Measurements from ENCODE around the gene GALNT18. TPM values are rescaled to one million over a fixed set of nuclear protein-coding genes. Genes with fewer than 3 reads are reported as not detected.

Gene GALNT18
- total and polyA plus RNA-seq, 2 donors (not counting 3 experiments of a cell fraction or from before 2014, with no cell fraction given): 0.17 to 0.18 TPM

DNA sequence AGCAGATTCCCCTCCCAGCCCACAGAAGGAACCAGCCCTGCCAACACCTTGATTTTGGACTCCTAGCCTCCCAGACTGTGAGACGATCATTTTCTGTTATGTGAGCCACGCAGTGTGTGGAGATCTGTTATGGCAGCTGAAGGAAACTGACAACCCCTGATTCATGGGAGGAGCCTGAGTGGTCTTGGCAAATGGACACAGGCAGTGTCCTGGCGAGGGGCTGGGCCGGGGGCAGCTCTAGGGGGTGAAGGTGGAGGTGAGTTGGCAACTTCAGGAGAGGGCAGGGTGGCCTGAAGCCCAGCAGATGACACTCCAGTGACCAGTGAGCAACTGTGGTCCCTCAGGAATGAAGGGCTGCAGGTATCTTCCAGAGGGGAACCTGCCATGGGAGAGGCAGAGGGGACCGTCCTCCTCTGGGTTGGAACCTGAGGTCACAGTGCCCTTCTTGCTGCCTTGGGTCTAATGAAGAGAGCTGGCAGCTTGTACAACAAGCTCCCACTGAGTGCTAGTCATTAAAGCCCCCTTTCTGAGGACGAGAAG, 351.5 kb downstream of the GALNT18 start:
- dilution Hi-C loops (cut with MboI; ENCODE audit: extremely low pct_ligation_motif_present, low sequenced_read_pairs): no loop called here
- H3K4me3 ChIP-seq (replicated peaks in 1 of 3; ENCODE audit: insufficient read depth in 1 of 3, low read depth in 1 of 3, low read length in 3 of 3): no peak overlapping the region

More for the DNA sequence above, 351.5 kb downstream of the GALNT18 start:
- Histone ChIP-seq H3K4me1 (ENCODE audit: control insufficient read depth, extremely low read depth, insufficient read depth, low read length) (no peaks in the 10 kb centered on the region), H3K9me1 (replicated peaks; ENCODE audit: control insufficient read depth, extremely low read depth, insufficient read depth, low read length) (no peaks in the 10 kb centered on the region), H3K27me3 (ENCODE audit: control insufficient read depth in 2 of 2, insufficient read depth in 2 of 2, low read length in 2 of 2) (no peaks in the 10 kb centered on the region), H2AFZ (ENCODE audit: low read depth, low read length) (no peak overlapping the region), H4K20me1 (replicated peaks; ENCODE audit: control insufficient read depth, extremely low read depth, insufficient read depth, low read length) (no peaks in the 10 kb centered on the region), H3K9ac (replicated peaks; ENCODE audit: extremely low read depth, insufficient read depth, low read length) (no peak overlapping the region), H3K79me2 (ENCODE audit: control insufficient read depth, insufficient read depth, low read length) (no peaks in the 10 kb centered on the region), H3K36me3 (ENCODE audit: control insufficient read depth in 2 of 2, extremely low read depth in 1 of 2, insufficient read depth in 2 of 2, low read length in 2 of 2) (no peaks in the 10 kb centered on the region), H3K4me2 (ENCODE audit: insufficient read depth, low read length) (no peak overlapping the region), H3K9me3 (replicated peaks; ENCODE audit: control insufficient read depth, insufficient read depth, low read length) (no peaks in the 10 kb centered on the region), H3K27ac (ENCODE audit: insufficient read depth, low read depth, low read length) (no peak overlapping the region)
- no peak for DNase-seq (ENCODE audit: low read depth, low spot score)
- POLR2A ChIA-PET: no interaction called here
- TF ChIP-seq POLR2AphosphoS5 (IDR thresholded peaks at IDR 0.05; ENCODE audit: insufficient read depth, low read depth, low read length) (no peak), POLR2A (IDR thresholded peaks at IDR 0.05; ENCODE audit: low read depth, low read length) (no peak), EZH2 (IDR thresholded peaks at IDR 0.05; ENCODE audit: borderline replicate concordance, low read depth, low read length, severe bottlenecking) (no peak), FOS (IDR thresholded peaks at IDR 0.05; ENCODE audit: borderline replicate concordance, insufficient read depth, low read length) (no peak), GATA2 (IDR thresholded peaks at IDR 0.05; ENCODE audit: insufficient read depth, insufficient read length, low read depth, low read length) (no peak), MYC (IDR thresholded peaks at IDR 0.05; ENCODE audit: low read depth, low read length) (no peak), JUN (IDR thresholded peaks at IDR 0.05; ENCODE audit: borderline replicate concordance, insufficient read depth, insufficient read length, low read depth) (no peak)
- TF ChIP-seq, protein P1, sequence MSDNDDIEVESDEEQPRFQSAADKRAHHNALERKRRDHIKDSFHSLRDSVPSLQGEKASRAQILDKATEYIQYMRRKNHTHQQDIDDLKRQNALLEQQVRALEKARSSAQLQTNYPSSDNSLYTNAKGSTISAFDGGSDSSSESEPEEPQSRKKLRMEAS (IDR thresholded peaks at IDR 0.05; ENCODE audit: insufficient read depth, insufficient read length): no peak
- TF ChIP-seq, protein P2, sequence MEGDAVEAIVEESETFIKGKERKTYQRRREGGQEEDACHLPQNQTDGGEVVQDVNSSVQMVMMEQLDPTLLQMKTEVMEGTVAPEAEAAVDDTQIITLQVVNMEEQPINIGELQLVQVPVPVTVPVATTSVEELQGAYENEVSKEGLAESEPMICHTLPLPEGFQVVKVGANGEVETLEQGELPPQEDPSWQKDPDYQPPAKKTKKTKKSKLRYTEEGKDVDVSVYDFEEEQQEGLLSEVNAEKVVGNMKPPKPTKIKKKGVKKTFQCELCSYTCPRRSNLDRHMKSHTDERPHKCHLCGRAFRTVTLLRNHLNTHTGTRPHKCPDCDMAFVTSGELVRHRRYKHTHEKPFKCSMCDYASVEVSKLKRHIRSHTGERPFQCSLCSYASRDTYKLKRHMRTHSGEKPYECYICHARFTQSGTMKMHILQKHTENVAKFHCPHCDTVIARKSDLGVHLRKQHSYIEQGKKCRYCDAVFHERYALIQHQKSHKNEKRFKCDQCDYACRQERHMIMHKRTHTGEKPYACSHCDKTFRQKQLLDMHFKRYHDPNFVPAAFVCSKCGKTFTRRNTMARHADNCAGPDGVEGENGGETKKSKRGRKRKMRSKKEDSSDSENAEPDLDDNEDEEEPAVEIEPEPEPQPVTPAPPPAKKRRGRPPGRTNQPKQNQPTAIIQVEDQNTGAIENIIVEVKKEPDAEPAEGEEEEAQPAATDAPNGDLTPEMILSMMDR (IDR thresholded peaks at IDR 0.05; ENCODE audit: extremely low read depth in 1 of 2, insufficient read depth in 1 of 2, low read depth in 1 of 2, low read length in 2 of 2): no peak
- BruUV-seq (replicated peaks): no TSS peak
- intact Hi-C loops (cut with micrococcal nuclease): no loop called here
- no peak for FAIRE-seq
- CTCF ChIA-PET: no interaction called here

Data from endothelial cell of umbilical vein (primary cell).